HEK293T (cell line): ENCODE measurements around the gene ACBD7.

ENCODE experiments used
- BHLHE40 ChIP-seq: fragments of 450-650 bp; IDR thresholded peaks from 2 replicates; pipeline ENCODE4 v1.6.1; 2016; ENCODE audit warnings: mild to moderate bottlenecking, moderate library complexity, borderline replicate concordance
- ELF4 ChIP-seq: fragments of 450-650 bp; IDR thresholded peaks from 2 replicates; pipeline ENCODE4 v1.6.1; 2017; ENCODE audit warnings: antibody characterized with exemption
- FOXM1 ChIP-seq: fragments of 450-650 bp; IDR thresholded peaks from 2 replicates; pipeline ENCODE4 v1.6.1; 2017; ENCODE audit warnings: mild to moderate bottlenecking, borderline replicate concordance
- HDGF ChIP-seq: fragments of 450-650 bp; IDR thresholded peaks from 2 replicates; pipeline ENCODE4 v1.6.1; 2017; ENCODE audit warnings: antibody characterized with exemption, borderline replicate concordance
- NFRKB ChIP-seq: fragments of 450-650 bp; IDR thresholded peaks from 2 replicates; pipeline ENCODE4 v1.6.1; 2016; ENCODE audit warnings: mild to moderate bottlenecking, moderate library complexity
- SP1 ChIP-seq: fragments of 450-650 bp; IDR thresholded peaks from 2 replicates; pipeline ENCODE4 v1.6.1; 2017
- SUZ12 ChIP-seq: fragments of 450-650 bp; IDR thresholded peaks from 2 replicates; pipeline ENCODE4 v1.6.1; 2016; ENCODE audit warnings: mild to moderate bottlenecking

DNA sequence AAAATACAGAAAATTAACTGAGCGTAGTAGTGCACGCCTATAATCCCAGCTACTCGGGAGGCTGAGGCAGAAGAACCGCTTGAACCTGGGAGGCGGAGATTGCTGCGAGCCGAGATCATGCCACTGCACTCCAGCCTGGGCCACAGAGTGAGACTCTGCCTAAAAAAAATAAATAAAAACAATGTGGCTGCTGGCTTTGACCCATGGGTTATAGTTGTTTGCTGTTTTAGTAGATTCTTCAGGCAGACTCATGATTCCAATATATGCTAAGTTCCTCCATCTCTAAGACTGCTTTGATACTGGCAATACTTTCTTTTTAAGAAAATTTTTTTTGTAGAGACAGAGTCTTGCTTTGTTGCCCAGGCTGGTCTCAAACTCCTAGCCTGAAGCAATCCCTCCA, 36.5 kb downstream of the ACBD7 start:
- TF ChIP-seq SP1, result no peak
- no peak for TF ChIP-seq SUZ12
- no peak for TF ChIP-seq ELF4
- no peak for TF ChIP-seq BHLHE40
- TF ChIP-seq FOXM1, result no peak
- TF ChIP-seq HDGF, result no peak
- no peak for TF ChIP-seq NFRKB
